Vagina (tissue), 2 donors: ENCODE data around the gene STX1A. TPM values are rescaled to one million over a fixed set of nuclear protein-coding genes. Genes with fewer than 3 reads are reported as not detected.
"Not testable (repeated sequence)": the region's sequence is repeated elsewhere in the genome, so short reads cannot be mapped to it uniquely, and the experiment has no call there.

Experiments used
- DNase-seq, 2 donors: peaks; one replicate each; pipeline ENCODE4 v3.0.0-alpha.2; 2017; ENCODE audit errors: extremely low spot score in 2 of 2
- H3K27ac ChIP-seq: fragments of 200-600 bp; sonication (generic); one replicate; pipeline ENCODE4 v1.5.1; 2019
- H3K27me3 ChIP-seq: fragments of 200-600 bp; sonication (generic); one replicate; pipeline ENCODE4 v1.5.1; 2019
- H3K36me3 ChIP-seq, 2 donors: fragments of 200-600 bp; sonication (generic); one replicate each; pipeline ENCODE4 v1.5.1; 2017 to 2019
- H3K4me1 ChIP-seq: fragments of 200-600 bp; sonication (generic); one replicate; pipeline ENCODE4 v1.5.1; 2019
- H3K4me3 ChIP-seq, 2 donors: fragments of 200-600 bp; sonication (generic); 1 replicate in 1 of 2; 2 replicates in 1 of 2; pipeline ENCODE4 v1.5.1; 2016 to 2019
- H3K9me3 ChIP-seq: fragments of 200-600 bp; sonication (generic); one replicate; pipeline ENCODE4 v1.5.1; 2019
- CTCF ChIP-seq, 3 experiments: fragments of 450-650 bp in 2 of 3; fragments of 200-600 bp in 1 of 3; sonication (generic) in 1 of 3; IDR thresholded peaks; one replicate each; pipeline ENCODE4 v1.5.1; 2017 to 2019; ENCODE audit warnings: antibody characterized with exemption in 3 of 3, mild to moderate bottlenecking in 2 of 3, moderate library complexity in 2 of 3
- POLR2A ChIP-seq, 2 donors: fragments of 450-650 bp; IDR thresholded peaks; one replicate each; pipeline ENCODE4 v1.6.1; 2017; ENCODE audit warnings: antibody characterized with exemption in 2 of 2, mild to moderate bottlenecking in 2 of 2, moderate library complexity in 2 of 2
- POLR2AphosphoS5 ChIP-seq, 2 donors: sonication (generic); formaldehyde crosslinking; IDR thresholded peaks; one replicate each; pipeline ENCODE4 v1.9.0; 2017; ENCODE audit warnings: antibody characterized with exemption in 2 of 2, mild to moderate bottlenecking in 2 of 2, low read depth in 1 of 2; ENCODE audit not compliant: insufficient read depth in 1 of 2
- intact Hi-C: fragments of 100-400 bp; cut with DNase I; formaldehyde crosslinking; loops from one replicate; pipeline ENCODE4 v1.15.1; 2023
- total RNA-seq: library from RNA; depleted of rRNA; stranded (reverse); fragments of >200 nt; gene quantifications from one replicate; pipeline ENCODE4 v1.2.3, GENCODE V29; 2016

Gene STX1A
- total RNA-seq, 1 donor from 2014 or later = 17.2 TPM

DNA sequence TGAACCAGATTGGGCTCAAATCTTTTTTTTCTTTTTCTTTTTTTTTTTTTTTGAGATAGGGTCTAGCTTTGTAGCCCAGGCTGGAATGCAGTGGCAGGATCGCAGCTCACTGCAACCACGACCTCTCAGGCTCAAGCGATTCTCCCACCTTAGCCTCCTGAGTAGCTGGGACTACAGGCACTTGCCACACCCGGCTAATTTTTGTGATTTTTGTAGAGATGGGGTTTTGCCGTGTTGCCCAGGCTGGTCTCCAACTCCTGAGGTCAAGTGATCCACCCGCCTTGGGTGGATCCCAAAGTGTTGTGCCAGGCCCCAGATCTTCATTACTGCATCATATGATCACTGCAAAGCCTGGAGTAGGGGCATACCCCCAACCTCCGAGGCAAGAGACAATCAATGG is 39.0 kb downstream of the STX1A start:
- TF ChIP-seq CTCF (IDR thresholded peaks at IDR 0.05) = no peak
- TF ChIP-seq POLR2AphosphoS5 (IDR thresholded peaks at IDR 0.05; ENCODE audit: insufficient read depth in 1 of 2, low read depth in 1 of 2) = no peak
- no peak for TF ChIP-seq POLR2A (IDR thresholded peaks at IDR 0.05)
- intact Hi-C loops = no loop called here
- no peak for DNase-seq
- H3K27me3 ChIP-seq = no peaks in the 10 kb centered on the region
- H3K27ac ChIP-seq = no peak overlapping the region
- peaks cover 53% of the 10 kb centered on the region for H3K4me1 ChIP-seq
- H3K4me3 ChIP-seq = no peak overlapping the region
- H3K36me3 ChIP-seq = no peaks in the 10 kb centered on the region
- no peaks in the 10 kb centered on the region for H3K9me3 ChIP-seq

DNA sequence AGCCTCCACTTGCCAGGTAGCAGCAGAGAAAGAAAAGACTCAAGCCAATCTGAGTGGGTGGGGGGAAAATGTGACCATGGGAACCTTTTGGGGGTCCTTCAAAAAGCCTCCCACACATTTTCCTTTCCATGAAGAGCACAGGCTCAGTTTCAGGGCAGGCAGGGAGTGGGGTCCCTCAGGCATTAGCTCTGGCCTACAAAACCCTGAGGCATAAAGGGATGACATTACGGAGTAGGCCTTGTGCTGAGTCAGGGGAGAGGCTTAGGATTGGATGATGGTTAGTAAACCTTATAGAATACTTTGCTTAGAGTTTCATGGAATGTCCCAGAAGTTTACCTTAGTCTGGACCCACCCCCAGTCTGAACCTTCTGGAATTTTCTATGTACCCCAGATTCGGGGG is 39.8 kb downstream of the STX1A start:
- no peaks in the 10 kb centered on the region for H3K9me3 ChIP-seq
- H3K27ac ChIP-seq = no peak overlapping the region
- no peak for DNase-seq
- no peaks in the 10 kb centered on the region for H3K36me3 ChIP-seq
- no peaks in the 10 kb centered on the region for H3K27me3 ChIP-seq
- intact Hi-C loops = no loop called here
- H3K4me3 ChIP-seq = no peak overlapping the region
- H3K4me1 ChIP-seq = peaks cover 45% of the 10 kb centered on the region
- TF ChIP-seq POLR2AphosphoS5 (IDR thresholded peaks at IDR 0.05; ENCODE audit: insufficient read depth in 1 of 2, low read depth in 1 of 2) (no peak), CTCF (IDR thresholded peaks at IDR 0.05) (no peak), POLR2A (IDR thresholded peaks at IDR 0.05) (no peak)

DNA sequence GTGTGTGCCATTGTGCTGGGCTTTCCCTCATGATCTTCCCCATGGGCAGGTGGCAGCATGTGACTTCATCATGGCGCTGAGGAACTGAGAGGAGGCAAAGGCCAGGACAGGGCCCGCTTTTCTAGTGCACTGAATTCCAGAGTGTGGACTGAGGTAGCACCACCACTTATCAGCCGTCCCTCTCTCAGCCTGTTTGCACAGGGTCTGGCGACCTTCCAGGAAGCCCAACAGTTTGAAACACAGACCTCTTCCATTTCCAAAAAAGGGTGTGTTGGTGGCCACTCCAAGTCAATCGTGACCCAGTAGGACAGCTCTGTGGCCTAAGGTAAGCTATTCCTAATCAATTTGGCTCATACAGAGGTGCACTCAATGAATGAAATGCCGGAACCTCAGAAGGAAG is 40.6 kb downstream of the STX1A start:
- DNase-seq = no peak
- H3K36me3 ChIP-seq = no peaks in the 10 kb centered on the region
- H3K4me1 ChIP-seq = peaks cover 37% of the 10 kb centered on the region
- no peak overlapping the region for H3K4me3 ChIP-seq
- TF ChIP-seq CTCF (IDR thresholded peaks at IDR 0.05) (no peak), POLR2A (IDR thresholded peaks at IDR 0.05) (no peak), POLR2AphosphoS5 (IDR thresholded peaks at IDR 0.05; ENCODE audit: insufficient read depth in 1 of 2, low read depth in 1 of 2) (no peak)
- no peak overlapping the region for H3K27ac ChIP-seq
- intact Hi-C loops = no loop called here
- H3K27me3 ChIP-seq = no peaks in the 10 kb centered on the region
- no peaks in the 10 kb centered on the region for H3K9me3 ChIP-seq

GRCh38 chr7:73676062-73676461 is 43.4 kb downstream of the STX1A start:
- H3K9me3 ChIP-seq, H3K36me3 ChIP-seq, H3K27me3 ChIP-seq, H3K27ac ChIP-seq, DNase-seq, intact Hi-C loops, H3K4me3 ChIP-seq: not testable (repeated sequence)
- peaks cover 18% of the 10 kb centered on the region for H3K4me1 ChIP-seq

DNA sequence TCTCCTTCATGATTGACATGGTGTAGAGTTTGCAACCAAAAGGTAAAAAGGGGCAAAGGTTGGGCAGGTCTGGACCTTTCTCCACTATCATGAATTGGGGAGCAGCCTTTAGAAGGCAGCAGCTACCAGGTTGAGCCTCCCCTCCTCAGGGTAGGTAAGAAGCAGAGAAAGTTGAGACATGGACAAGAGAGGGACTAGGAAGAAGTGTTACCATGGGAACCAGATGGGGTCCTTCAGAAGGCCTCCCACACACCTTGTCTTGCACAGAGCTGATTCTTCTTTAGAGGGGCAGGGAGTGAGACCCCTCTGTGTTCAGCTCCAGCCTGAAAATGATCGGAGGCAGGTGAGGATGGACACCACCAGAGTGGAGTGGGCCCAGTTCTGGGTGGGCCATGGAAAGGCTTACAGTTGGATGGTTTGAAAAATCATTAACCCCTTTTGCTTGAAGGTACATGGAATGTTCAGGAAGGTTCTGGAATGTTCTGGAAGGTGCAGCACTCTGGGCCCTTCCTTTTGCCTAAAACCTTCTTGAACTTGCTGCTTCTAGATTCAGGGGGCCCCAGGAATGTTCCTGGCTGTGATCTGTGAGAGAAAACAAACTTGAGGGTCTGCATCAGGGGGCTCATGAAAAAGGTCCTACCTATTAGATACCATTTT is 44.9 kb downstream of the STX1A start:
- Histone ChIP-seq H3K27ac (no peak overlapping the region), H3K9me3 (no peaks in the 10 kb centered on the region), H3K4me1 (peaks cover 3% of the 10 kb centered on the region), H3K27me3 (no peaks in the 10 kb centered on the region), H3K36me3 (no peaks in the 10 kb centered on the region), H3K4me3 (no peak overlapping the region)
- no peak for DNase-seq
- TF ChIP-seq CTCF (IDR thresholded peaks at IDR 0.05) (no peak), POLR2A (IDR thresholded peaks at IDR 0.05) (no peak), POLR2AphosphoS5 (IDR thresholded peaks at IDR 0.05; ENCODE audit: insufficient read depth in 1 of 2, low read depth in 1 of 2) (no peak)
- intact Hi-C loops = no loop called here
